IMR-90 (cell line): ENCODE data around the gene MMP14. TPM values are rescaled to one million over a fixed set of nuclear protein-coding genes. Genes with fewer than 3 reads are reported as not detected.

ENCODE experiments used
- ATAC-seq: fragments of 200-7000 bp; cut with Tn5 transposase; 2 replicates; pipeline ENCODE4 v1.9.1; 2020; ENCODE audit warnings: low read depth, mild to moderate bottlenecking, moderate library complexity
- BruUV-seq: library from RNA; stranded (reverse); fragments of 400-500 nt; replicated peaks from 2 replicates; lab custom pipeline; 2021; lab: Mats Ljungman, UMichigan
- CTCF ChIA-PET: fragments of 300-600 bp; formaldehyde crosslinking; extraction: SDS; loops from one replicate; lab custom pipeline; 2021; ENCODE audit warnings: antibody characterized with exemption; lab: Yijun Ruan, JAX
- POLR2A ChIA-PET: fragments of 300-600 bp; sonication (Branson Sonifier 250); formaldehyde crosslinking; loops from one replicate; lab custom pipeline; 2022; ENCODE audit warnings: antibody characterized with exemption; ENCODE audit not compliant: unreplicated experiment; lab: Charles Lee
- DNase-seq: peaks from one replicate; pipeline ENCODE4 v3.0.0; 2013
- H2AFZ ChIP-seq: replicated peaks from 2 replicates; pipeline ENCODE3; 2013; ENCODE audit warnings: low read length, mild to moderate bottlenecking; ENCODE audit not compliant: poor library complexity
- H2AK5ac ChIP-seq: 2 replicates; pipeline ENCODE4 v1.6.1; 2013; ENCODE audit warnings: low read depth, low read length, inconsistent platforms
- H2AK9ac ChIP-seq: replicated peaks from 2 replicates; pipeline ENCODE3; 2013; ENCODE audit warnings: mild to moderate bottlenecking, low read depth, low read length, moderate library complexity; ENCODE audit not compliant: poor library complexity
- H2BK120ac ChIP-seq: 2 replicates; pipeline ENCODE4 v1.6.1; 2013; ENCODE audit warnings: low read depth, low read length, inconsistent platforms
- H2BK15ac ChIP-seq: 3 replicates; pipeline ENCODE4 v1.6.1; 2013; ENCODE audit warnings: low read depth, low read length, inconsistent platforms
- H2BK20ac ChIP-seq: 2 replicates; pipeline ENCODE4 v1.6.1; 2013; ENCODE audit warnings: low read depth, mild to moderate bottlenecking, inconsistent platforms, low read length, moderate library complexity
- H2BK5ac ChIP-seq: 2 replicates; pipeline ENCODE4 v1.6.1; 2013; ENCODE audit warnings: mild to moderate bottlenecking, low read depth, low read length, inconsistent platforms; ENCODE audit not compliant: poor library complexity, severe bottlenecking
- H3K14ac ChIP-seq: replicated peaks from 2 replicates; pipeline ENCODE4 v1.6.1; 2013; ENCODE audit warnings: low read depth, low read length, inconsistent platforms
- H3K18ac ChIP-seq: 2 replicates; pipeline ENCODE4 v1.6.1; 2013; ENCODE audit warnings: low read depth, low read length, control low read depth
- H3K23ac ChIP-seq: 2 replicates; pipeline ENCODE4 v1.6.1; 2013; ENCODE audit warnings: low read depth, low read length, inconsistent platforms
- H3K27ac ChIP-seq: 2 replicates; pipeline ENCODE4 v1.5.1; 2013; ENCODE audit warnings: mild to moderate bottlenecking, control low read depth, low read length; ENCODE audit not compliant: insufficient read depth
- H3K27me3 ChIP-seq: 2 replicates; pipeline ENCODE4 v1.6.1; 2013; ENCODE audit warnings: low read length; ENCODE audit not compliant: control insufficient read depth, insufficient read depth
- H3K36me3 ChIP-seq: 2 replicates; pipeline ENCODE4 v1.6.1; 2013; ENCODE audit warnings: low read length, mixed read lengths; ENCODE audit not compliant: control insufficient read depth, insufficient read depth
- H3K4ac ChIP-seq: 2 replicates; pipeline ENCODE4 v1.6.1; 2013; ENCODE audit warnings: low read depth, low read length, inconsistent platforms
- H3K4me1 ChIP-seq: 2 replicates; pipeline ENCODE4 v1.6.1; 2013; ENCODE audit warnings: low read length, mixed read lengths; ENCODE audit not compliant: control insufficient read depth, insufficient read depth
- H3K4me2 ChIP-seq: 2 replicates; pipeline ENCODE4 v1.6.1; 2013; ENCODE audit warnings: low read depth, mild to moderate bottlenecking, control low read depth, low read length, moderate library complexity
- H3K4me3 ChIP-seq: 2 replicates; pipeline ENCODE4 v1.5.1; 2013; ENCODE audit warnings: low read depth, mild to moderate bottlenecking, control low read depth, low read length, moderate library complexity; ENCODE audit not compliant: insufficient read depth
- H3K56ac ChIP-seq: 2 replicates; pipeline ENCODE4 v1.6.1; 2013; ENCODE audit warnings: low read length, inconsistent platforms; ENCODE audit not compliant: insufficient read depth; ENCODE audit errors: extremely low read depth
- H3K79me1 ChIP-seq, 2 experiments: 2 replicates each; pipeline ENCODE4 v1.6.1; 2013; ENCODE audit warnings: low read length in 2 of 2, inconsistent platforms in 1 of 2, low read depth in 1 of 2
- H3K9ac ChIP-seq: 2 replicates; pipeline ENCODE4 v1.6.1; 2013; ENCODE audit warnings: low read depth, low read length, control low read depth
- H3K9me1 ChIP-seq: 2 replicates; pipeline ENCODE4 v1.6.1; 2013; ENCODE audit warnings: low read length, inconsistent platforms; ENCODE audit not compliant: insufficient read depth
- H3K9me3 ChIP-seq: 2 replicates; pipeline ENCODE4 v1.6.1; 2013; ENCODE audit warnings: low read length; ENCODE audit not compliant: control insufficient read depth, insufficient read depth
- H4K20me1 ChIP-seq: 2 replicates; pipeline ENCODE4 v1.6.1; 2013; ENCODE audit warnings: low read length, inconsistent platforms; ENCODE audit not compliant: insufficient read depth
- H4K5ac ChIP-seq: 2 replicates; pipeline ENCODE4 v1.6.1; 2013; ENCODE audit warnings: mild to moderate bottlenecking, low read depth, low read length, control low read depth
- H4K8ac ChIP-seq, 2 experiments: 2 replicates each; pipeline ENCODE4 v1.6.1; 2013; ENCODE audit warnings: low read depth in 2 of 2, low read length in 2 of 2, control low read depth in 1 of 2, inconsistent platforms in 1 of 2
- H4K91ac ChIP-seq: 2 replicates; pipeline ENCODE4 v1.6.1; 2013; ENCODE audit warnings: low read depth, low read length, inconsistent platforms; ENCODE audit not compliant: insufficient read depth
- POLR2A ChIP-seq: IDR thresholded peaks from 2 replicates; pipeline ENCODE4 v1.6.1; 2012; ENCODE audit warnings: mild to moderate bottlenecking, low read depth, low read length
- WGBS, 2 experiments: methylation state at CpG; one replicate each; pipeline versions ENCODE4 v1.1.5 to v1.1.7; 2013; ENCODE audit warnings: missing lambda C conversion rate in 2 of 2; ENCODE audit not compliant: insufficient read length in 1 of 2; ENCODE audit errors: extremely low coverage in 2 of 2; 5-methylcytosine and 5-hydroxymethylcytosine counted together
- dilution Hi-C: fragments of 300-500 bp; cut with HindIII; formaldehyde crosslinking; loops from one replicate; pipeline ENCODE4 v1.14.3; 2018; ENCODE audit warnings: low sequenced_read_pairs; ENCODE audit not compliant: unreplicated experiment
- in situ Hi-C: fragments of 300-500 bp; cut with MboI; formaldehyde crosslinking; loops from 3 replicates; pipeline ENCODE4 v1.14.3; 2019; ENCODE audit warnings: low sequenced_read_pairs, inconsistent platforms, mixed read lengths
- intact Hi-C: fragments of 100-400 bp; cut with micrococcal nuclease; formaldehyde crosslinking; loops from 2 replicates; pipeline ENCODE4 v1.10.0; 2022
- polyA plus RNA-seq, 3 experiments: library from polyadenylated mRNA; depleted of rRNA; stranded (reverse); fragments of >200 nt; gene quantifications; 2 replicates each; pipeline ENCODE4 v1.2.3, GENCODE V29; 2012; ENCODE audit warnings: low replicate concordance in 1 of 3
- total RNA-seq: library from RNA; depleted of rRNA; stranded (reverse); fragments of >200 nt; gene quantifications from 2 replicates; pipeline ENCODE4 v1.2.3, GENCODE V29; 2012

The MMP14 gene
- total and polyA plus RNA-seq, 2 of the 4 experiments (the other 2 are of a cell fraction) = 156 to 315 TPM

- Histone ChIP-seq H3K9me3 (peaks cover 2% of the 10 kb centered on the region), H3K56ac (no peak overlapping the region), H2BK5ac (no peak overlapping the region), H2BK15ac (no peak overlapping the region), H2BK20ac (no peak overlapping the region), H4K91ac (no peak overlapping the region), H3K23ac (no peak overlapping the region), H3K4ac (no peak overlapping the region), H3K9ac (no peak overlapping the region), H3K27ac (no peak overlapping the region), H3K14ac (no peak overlapping the region), H3K27me3 (no peaks in the 10 kb centered on the region), H2BK120ac (no peak overlapping the region), H3K9me1 (peaks cover 15% of the 10 kb centered on the region), H3K4me1 (peaks cover 18% of the 10 kb centered on the region), H2AK5ac (no peak overlapping the region; the same call in 1 of the 2 replicates), H3K79me1 (peaks cover 0 to 16% of the 10 kb centered on the region in 2 experiments; a peak in 2 of 4 replicates), H2AFZ (no peak overlapping the region), H3K18ac (no peak overlapping the region), H4K20me1 (no peaks in the 10 kb centered on the region), H3K4me3 (no peak overlapping the region), H4K5ac (no peak overlapping the region), H3K4me2 (no peak overlapping the region), H2AK9ac (no peak overlapping the region), H3K36me3 (no peaks in the 10 kb centered on the region), H4K8ac (no peak overlapping the region)
- ATAC-seq (no peak), DNase-seq (no peak)
- CTCF ChIA-PET = interaction anchor here (1.0 to 6.8 kb wide), 4 partner anchors 18 to 298 kb away, joined by 4 to 60 read pairs (median 6); no protein-coding TSS in a partner anchor
- no TSS peak for BruUV-seq
- dilution Hi-C loops = no loop called here
- WGBS, 2 experiments = 67% methylated on average over 1 of the region's 8 CpGs; no CpG with 5 or more reads in 1 of the 2 experiments
- POLR2A ChIA-PET = interaction anchor here (0.6 kb wide), 1 partner anchor 73 kb away, joined by 4 read pairs; no protein-coding TSS in a partner anchor
- intact Hi-C loops = loop anchor here (5.0 kb wide), 1 partner anchor 468 kb away; no protein-coding TSS in a partner anchor
- in situ Hi-C loops = loop anchor here (5.0 to 25.0 kb wide), 2 partner anchors 288 to 468 kb away; no protein-coding TSS in a partner anchor
- no peak for TF ChIP-seq POLR2A
These were observed 18.8 kb downstream of the MMP14 start for GRCh38 chr14:22854963-22855724.
